H1 (cell line): ENCODE data around the gene CEBPB. TPM values are rescaled to one million over a fixed set of nuclear protein-coding genes. Genes with fewer than 3 reads are reported as not detected.
A peak's percentile ranks its signal among the peaks of the same experiment; 100 is the strongest.

Experiments used
- CTCF ChIA-PET: fragments of 300-600 bp; sonication (Branson Sonifier 250); formaldehyde crosslinking; loops from one replicate; lab custom pipeline; 2021; ENCODE audit not compliant: partially characterized antibody; lab: Charles Lee
- POLR2A ChIA-PET: fragments of 300-600 bp; sonication (Branson Sonifier 250); formaldehyde crosslinking; loops from one replicate; lab custom pipeline; 2021; ENCODE audit warnings: inconsistent platforms; ENCODE audit not compliant: partially characterized antibody; lab: Charles Lee
- DNase-seq, 2 experiments: peaks; one replicate each; pipeline versions ENCODE4 v3.0.0 to v3.0.0-alpha.2; 2010 to 2022; ENCODE audit warnings: low spot score in 2 of 2, low read depth in 1 of 2, mixed read lengths in 1 of 2
- FAIRE-seq: peaks from 2 replicates; lab custom pipeline; 2011; peaks lifted over from hg19 to GRCh38; lab: Jason Lieb, UNC
- H2AFZ ChIP-seq: 2 replicates; pipeline ENCODE4 v1.8.1; 2012; ENCODE audit warnings: low read length, inconsistent platforms
- H2AK5ac ChIP-seq: 2 replicates; pipeline ENCODE4 v1.6.1; 2013; ENCODE audit warnings: low read depth, low read length
- H2BK120ac ChIP-seq: replicated peaks from 2 replicates; pipeline ENCODE3; 2013; ENCODE audit warnings: low read depth, low read length, inconsistent platforms
- H2BK12ac ChIP-seq: 2 replicates; pipeline ENCODE4 v1.6.1; 2013; ENCODE audit warnings: low read depth, low read length
- H2BK15ac ChIP-seq: 2 replicates; pipeline ENCODE4 v1.6.1; 2013; ENCODE audit warnings: low read length
- H2BK20ac ChIP-seq: 2 replicates; pipeline ENCODE4 v1.6.1; 2013; ENCODE audit warnings: low read length
- H2BK5ac ChIP-seq: 2 replicates; pipeline ENCODE4 v1.6.1; 2013; ENCODE audit warnings: low read depth, low read length
- H3K14ac ChIP-seq: 2 replicates; pipeline ENCODE4 v1.6.1; 2013; ENCODE audit warnings: inconsistent platforms; ENCODE audit not compliant: insufficient read length
- H3K18ac ChIP-seq: 2 replicates; pipeline ENCODE4 v1.6.1; 2013; ENCODE audit warnings: low read length; ENCODE audit errors: extremely low read depth
- H3K23ac ChIP-seq: 2 replicates; pipeline ENCODE4 v1.6.1; 2013; ENCODE audit warnings: inconsistent platforms; ENCODE audit not compliant: insufficient read length
- H3K23me2 ChIP-seq: 2 replicates; pipeline ENCODE4 v1.6.1; 2013; ENCODE audit warnings: low read depth, low read length
- H3K27ac ChIP-seq: 2 replicates; pipeline ENCODE4 v1.6.1; 2011; ENCODE audit warnings: low read depth, low read length, inconsistent platforms
- H3K27me3 ChIP-seq, 4 experiments: replicated peaks in 1 of 4; 1 replicate in 1 of 4; 2 replicates in 3 of 4; pipeline versions ENCODE4 v1.6.1 to v1.8.1; 2011 to 2013; ENCODE audit warnings: low read length in 3 of 4, mild to moderate bottlenecking in 3 of 4, inconsistent platforms in 2 of 4, mixed read lengths in 2 of 4, moderate library complexity in 1 of 4; ENCODE audit not compliant: control insufficient read depth in 3 of 4, insufficient read depth in 3 of 4; ENCODE audit errors: extremely low read depth in 1 of 4
- H3K36me3 ChIP-seq, 4 experiments: 2 replicates each; pipeline versions ENCODE4 v1.6.1 to v1.8.1; 2011 to 2013; ENCODE audit warnings: mild to moderate bottlenecking in 4 of 4, low read length in 3 of 4, moderate library complexity in 2 of 4, control low read depth in 1 of 4, inconsistent platforms in 1 of 4; ENCODE audit not compliant: insufficient read depth in 4 of 4, control insufficient read depth in 2 of 4
- H3K4ac ChIP-seq: replicated peaks from 2 replicates; pipeline ENCODE3; 2013; ENCODE audit warnings: low read length, low read depth, mixed read lengths, inconsistent platforms; ENCODE audit not compliant: insufficient read length
- H3K4me1 ChIP-seq, 4 experiments: replicated peaks in 1 of 4; 1 replicate in 1 of 4; 2 replicates in 3 of 4; pipeline versions ENCODE4 v1.6.1 to v1.8.1; 2011 to 2013; ENCODE audit warnings: low read length in 3 of 4, inconsistent platforms in 2 of 4, mixed read lengths in 1 of 4; ENCODE audit not compliant: insufficient read depth in 4 of 4, control insufficient read depth in 3 of 4
- H3K4me2 ChIP-seq, 2 experiments: 2 replicates each; pipeline versions ENCODE4 v1.6.1 to v1.8.1; 2011 to 2013; ENCODE audit warnings: low read depth in 2 of 2, low read length in 2 of 2, control low read depth in 1 of 2, inconsistent platforms in 1 of 2, mild to moderate bottlenecking in 1 of 2; ENCODE audit not compliant: insufficient read depth in 1 of 2
- H3K4me3 ChIP-seq, 4 experiments: fragments of 200-600, 300-600 bp in 1 of 4; sonication (generic), shearing (Covaris generic), sonication (Bioruptor Twin) in 1 of 4; 2 replicates each; pipeline versions ENCODE4 v1.5.1 to v1.8.1; 2011 to 2016; ENCODE audit warnings: low read length in 4 of 4, low read depth in 3 of 4, control low read depth in 2 of 4, inconsistent platforms in 2 of 4, mild to moderate bottlenecking in 2 of 4, mixed read lengths in 1 of 4, moderate library complexity in 1 of 4; ENCODE audit not compliant: insufficient read depth in 2 of 4; ENCODE audit errors: extremely low read depth in 1 of 4
- H3K56ac ChIP-seq: replicated peaks from 2 replicates; pipeline ENCODE3; 2013; ENCODE audit warnings: low read depth, mild to moderate bottlenecking, mixed read lengths, low read length, inconsistent platforms; ENCODE audit not compliant: insufficient read length
- H3K79me1 ChIP-seq: 2 replicates; pipeline ENCODE4 v1.6.1; 2013; ENCODE audit warnings: low read depth, low read length, control low read depth
- H3K79me2 ChIP-seq, 2 experiments: 2 replicates each; pipeline versions ENCODE4 v1.6.1 to v1.8.1; 2012 to 2013; ENCODE audit warnings: low read length in 2 of 2, mild to moderate bottlenecking in 2 of 2, inconsistent platforms in 1 of 2; ENCODE audit not compliant: insufficient read depth in 2 of 2, control insufficient read depth in 1 of 2
- H3K9ac ChIP-seq, 4 experiments: replicated peaks in 1 of 4; 1 replicate in 1 of 4; 2 replicates in 3 of 4; pipeline versions ENCODE4 v1.6.1 to v1.8.1; 2011 to 2013; ENCODE audit warnings: low read depth in 3 of 4, low read length in 3 of 4, control low read depth in 2 of 4, mild to moderate bottlenecking in 2 of 4, moderate library complexity in 2 of 4, inconsistent platforms in 1 of 4; ENCODE audit errors: extremely low read depth in 1 of 4
- H3K9me3 ChIP-seq, 2 experiments: 2 replicates each; pipeline versions ENCODE4 v1.6.1 to v1.8.1; 2012 to 2013; ENCODE audit warnings: mild to moderate bottlenecking in 2 of 2, moderate library complexity in 2 of 2, control low read depth in 1 of 2, inconsistent platforms in 1 of 2, low read depth in 1 of 2, low read length in 1 of 2, mixed read lengths in 1 of 2; ENCODE audit not compliant: insufficient read depth in 2 of 2
- H4K20me1 ChIP-seq, 2 experiments: replicated peaks in 1 of 2; 2 replicates each; pipeline versions ENCODE3 to v1.8.1; 2011 to 2013; ENCODE audit warnings: inconsistent platforms in 2 of 2, low read length in 2 of 2, mild to moderate bottlenecking in 1 of 2; ENCODE audit not compliant: insufficient read depth in 2 of 2, control insufficient read depth in 1 of 2
- H4K5ac ChIP-seq: 2 replicates; pipeline ENCODE4 v1.6.1; 2013; ENCODE audit warnings: low read length, low read depth, mixed read lengths, inconsistent platforms; ENCODE audit not compliant: insufficient read length
- H4K8ac ChIP-seq: 2 replicates; pipeline ENCODE4 v1.8.0; 2013; ENCODE audit warnings: mild to moderate bottlenecking, moderate library complexity, low read length, inconsistent platforms; ENCODE audit not compliant: insufficient read depth; ENCODE audit errors: extremely low read depth
- H4K91ac ChIP-seq: replicated peaks from 2 replicates; pipeline ENCODE3; 2013; ENCODE audit warnings: low read length, mixed read lengths, inconsistent platforms; ENCODE audit not compliant: insufficient read length
- CEBPB ChIP-seq: IDR thresholded peaks from 2 replicates; pipeline ENCODE4 v1.6.1; 2012; ENCODE audit warnings: low read depth, low read length
- NRF1 ChIP-seq: IDR thresholded peaks from 2 replicates; pipeline ENCODE4 v1.6.1; 2011; ENCODE audit warnings: mild to moderate bottlenecking, low read depth, low read length, improper control_type of control experiment
- SP1 ChIP-seq: IDR thresholded peaks from 2 replicates; pipeline ENCODE4 v1.6.1; 2011; ENCODE audit warnings: low read depth, low read length
- TAF1 ChIP-seq: IDR thresholded peaks from 2 replicates; pipeline ENCODE4 v1.6.1; 2011; ENCODE audit warnings: mild to moderate bottlenecking, low read depth, low read length
- WGBS, 2 experiments: shearing (Covaris generic) in 1 of 2; methylation state at CpG; one replicate each; pipeline versions ENCODE4 v1.1.6 to v1.1.7; 2013 to 2015; ENCODE audit warnings: low lambda C conversion rate in 2 of 2, mixed read lengths in 2 of 2, inconsistent platforms in 1 of 2, low coverage in 1 of 2, missing lambda C conversion rate in 1 of 2; ENCODE audit not compliant: insufficient replicate concordance in 2 of 2, insufficient coverage in 1 of 2, insufficient read length in 1 of 2; ENCODE audit errors: extremely low coverage in 1 of 2, missing lambda C conversion rate in 1 of 2; 5-methylcytosine and 5-hydroxymethylcytosine counted together
- polyA plus RNA-seq, 7 experiments: library from polyadenylated mRNA; depleted of rRNA in 3 of 7; stranded (reverse) in 5 of 7; unstranded in 2 of 7; fragments of >200 nt in 5 of 7; fragments of 200-250 nt in 2 of 7; gene quantifications; 1 replicate in 5 of 7; 2 replicates in 1 of 7; 4 replicates in 1 of 7; pipeline versions ENCODE4 v1.2.1 to v1.2.3, GENCODE V29; 2011 to 2013; ENCODE audit warnings: missing spikeins in 2 of 7, mixed read lengths in 2 of 7
- total RNA-seq: library from RNA; stranded (reverse); fragmentation: NEBNext Ultra II Directional; extraction: Animal tissue kit (Norgen Biotek cat#: 25700); gene quantifications from 2 replicates; pipeline ENCODE4 v1.2.1, GENCODE V29; 2021

The CEBPB gene
- total and polyA plus RNA-seq, 2 of the 8 experiments (the other 6 are each of a cell fraction or from before 2014, with no cell fraction given), result 7.1 to 24.1 TPM

GRCh38 chr20:50151034-50151743 is 39.4 kb upstream of the CEBPB start:
- H3K79me2 ChIP-seq, result peaks cover 0 to 62% of the 10 kb centered on the region in 2 experiments; a peak in 2 of 4 replicates
- CTCF ChIA-PET, result interaction anchor here (0.7 to 8.5 kb wide), 14 partner anchors 11 to 172 kb away, joined by 3 to 141 read pairs (median 7); no protein-coding TSS in a partner anchor
- H3K9me3 ChIP-seq, result no peaks in the 10 kb centered on the region

More at GRCh38 chr20:50151034-50151743, 39.4 kb upstream of the CEBPB start:
- no peak overlapping the region for H2AK5ac ChIP-seq
- no peak overlapping the region for H2BK15ac ChIP-seq
- H3K4ac ChIP-seq, result no peak overlapping the region
- no peak overlapping the region for H4K8ac ChIP-seq
- 0 out of 2 replicates have a peak overlapping the region, but pooled peaks have one; percentile 35 for H2BK5ac ChIP-seq
- POLR2A ChIA-PET, result interaction anchor here (1.2 to 4.1 kb wide), 6 partner anchors 11 to 37 kb away, joined by 3 to 40 read pairs (median 14); no protein-coding TSS in a partner anchor
- H3K4me1 ChIP-seq, result peaks cover 12 to 36% (median 21%) of the 10 kb centered on the region in 4 experiments
- DNase-seq, result no peak
- peaks cover 0 to 13% (median 0%) of the 10 kb centered on the region in 4 experiments; a peak in 2 of 8 replicates for H3K36me3 ChIP-seq
- no peak overlapping the region for H3K23ac ChIP-seq
- no peak overlapping the region for H3K56ac ChIP-seq
- peaks cover 0 to 3% (median under 1%) of the 10 kb centered on the region in 4 experiments; a peak in 2 of 7 replicates for H3K27me3 ChIP-seq
- H3K23me2 ChIP-seq, result peaks cover 11% of the 10 kb centered on the region; the same call in 1 of the 2 replicates
- H2AFZ ChIP-seq, result no peak overlapping the region
- H2BK120ac ChIP-seq, result no peak overlapping the region
- peak overlapping the region in 3 of 4 experiments; percentile 14 to 27 (median 15); a peak in 4 of 8 replicates for H3K4me3 ChIP-seq
- peak overlapping the region; percentile 55; the same call in 1 of the 2 replicates for H3K27ac ChIP-seq
- TF ChIP-seq CEBPB (no peak), SP1 (peak; percentile 23; the same call in 1 of the 2 replicates), NRF1 (no peak), TAF1 (no peak)
- peak overlapping the region; percentile 57 to 86 for H3K4me2 ChIP-seq
- no peak for FAIRE-seq
- H3K9ac ChIP-seq, result peak overlapping the region in 1 of 4 experiments; percentile 28; a peak in 1 of 7 replicates
- H4K91ac ChIP-seq, result no peak overlapping the region
- peaks cover 24% of the 10 kb centered on the region for H3K79me1 ChIP-seq
- 0 out of 2 replicates have a peak overlapping the region, but pooled peaks have one; percentile 9 for H2BK12ac ChIP-seq
- no peak overlapping the region; the same call in 1 of the 2 replicates for H3K18ac ChIP-seq
- H4K20me1 ChIP-seq, result peaks cover 7 to 22% of the 10 kb centered on the region in 2 experiments
- no peak overlapping the region for H2BK20ac ChIP-seq
- H4K5ac ChIP-seq, result no peak overlapping the region
- no peak overlapping the region for H3K14ac ChIP-seq
- 85% methylated on average over 6 of the region's 10 CpGs; no CpG with 5 or more reads in 1 of the 2 experiments for WGBS, 2 experiments
